GM19239 (cell line): ENCODE results near the gene CSMD2.
A peak's percentile ranks its signal among the peaks of the same experiment; 100 is the strongest.

Experiments
- DNase-seq: peaks from one replicate; pipeline ENCODE4 v3.0.0; 2011; ENCODE audit warnings: low spot score; ENCODE audit not compliant: insufficient read length
- FAIRE-seq: peaks from 2 replicates; lab custom pipeline; 2011; peaks lifted over from hg19 to GRCh38; lab: Jason Lieb, UNC

Gene CSMD2

GRCh38 chr1:33928251-33928650 lies 236.8 kb downstream of the CSMD2 start:
- no peak for FAIRE-seq

GRCh38 chr1:33927721-33928120 lies 237.3 kb downstream of the CSMD2 start:
- no peak for FAIRE-seq

More at GRCh38 chr1:33928251-33928650, 236.8 kb downstream of the CSMD2 start:
- no peak for DNase-seq

GRCh38 chr1:33925586-33925985 lies 239.4 kb downstream of the CSMD2 start:
- FAIRE-seq (no peak), DNase-seq (no peak)

More at GRCh38 chr1:33927721-33928120, 237.3 kb downstream of the CSMD2 start:
- DNase-seq, result no peak

- DNase-seq (no peak), FAIRE-seq (no peak)
Measured at GRCh38 chr1:33921281-33921680, 243.7 kb downstream of the CSMD2 start.

- no peak for DNase-seq
- no peak for FAIRE-seq
Measured at GRCh38 chr1:33918368-33918767, 246.7 kb downstream of the CSMD2 start.

GRCh38 chr1:33916786-33917185 lies 248.2 kb downstream of the CSMD2 start:
- FAIRE-seq (no peak), DNase-seq (no peak)

- DNase-seq (no peak), FAIRE-seq (no peak)
Measured at GRCh38 chr1:33914531-33914930, 250.5 kb downstream of the CSMD2 start.

GRCh38 chr1:33908324-33908956 lies 256.6 kb downstream of the CSMD2 start:
- no peak for DNase-seq
- no peak for FAIRE-seq

GRCh38 chr1:33906156-33906555 lies 258.9 kb downstream of the CSMD2 start:
- no peak for FAIRE-seq

GRCh38 chr1:33905241-33905640 lies 259.8 kb downstream of the CSMD2 start:
- FAIRE-seq, result no peak

More at GRCh38 chr1:33906156-33906555, 258.9 kb downstream of the CSMD2 start:
- DNase-seq, result no peak

GRCh38 chr1:33903210-33903589 lies 261.8 kb downstream of the CSMD2 start:
- FAIRE-seq, result no peak
- DNase-seq, result peak; percentile 34

More at GRCh38 chr1:33905241-33905640, 259.8 kb downstream of the CSMD2 start:
- no peak for DNase-seq

- DNase-seq (peak; percentile 64), FAIRE-seq (peak; percentile 99)
Measured at GRCh38 chr1:33902486-33903209, 262.4 kb downstream of the CSMD2 start.

- no peak for DNase-seq
- no peak for FAIRE-seq
Measured at GRCh38 chr1:33899746-33900145, 265.3 kb downstream of the CSMD2 start.

- FAIRE-seq, result no peak
- no peak for DNase-seq
Measured at GRCh38 chr1:33898881-33899280, 266.1 kb downstream of the CSMD2 start.

GRCh38 chr1:33898406-33898805 lies 266.6 kb downstream of the CSMD2 start:
- DNase-seq, result no peak

GRCh38 chr1:33897092-33897725 lies 267.8 kb downstream of the CSMD2 start:
- FAIRE-seq (no peak), DNase-seq (no peak)

More at GRCh38 chr1:33898406-33898805, 266.6 kb downstream of the CSMD2 start:
- no peak for FAIRE-seq

GRCh38 chr1:33895976-33896375 lies 269.1 kb downstream of the CSMD2 start:
- no peak for FAIRE-seq
- DNase-seq, result no peak

GRCh38 chr1:33895396-33895795 lies 269.6 kb downstream of the CSMD2 start:
- no peak for DNase-seq
- FAIRE-seq, result no peak

GRCh38 chr1:33893147-33893830 lies 271.7 kb downstream of the CSMD2 start:
- no peak for DNase-seq
- no peak for FAIRE-seq

- FAIRE-seq, result no peak
- DNase-seq, result no peak
Measured at GRCh38 chr1:33886496-33886895, 278.5 kb downstream of the CSMD2 start.

GRCh38 chr1:33880305-33880704 lies 284.7 kb downstream of the CSMD2 start:
- DNase-seq (no peak), FAIRE-seq (no peak)
